ENCODE results near the gene ANGPTL4. TPM values are rescaled to one million over a fixed set of nuclear protein-coding genes. Genes with fewer than 3 reads are reported as not detected.
A peak's percentile ranks its signal among the peaks of the same experiment; 100 is the strongest.

The ANGPTL4 gene
- polyA plus RNA-seq, 4 donors: 1.6 to 5.0 (median 2.4) TPM

DNA sequence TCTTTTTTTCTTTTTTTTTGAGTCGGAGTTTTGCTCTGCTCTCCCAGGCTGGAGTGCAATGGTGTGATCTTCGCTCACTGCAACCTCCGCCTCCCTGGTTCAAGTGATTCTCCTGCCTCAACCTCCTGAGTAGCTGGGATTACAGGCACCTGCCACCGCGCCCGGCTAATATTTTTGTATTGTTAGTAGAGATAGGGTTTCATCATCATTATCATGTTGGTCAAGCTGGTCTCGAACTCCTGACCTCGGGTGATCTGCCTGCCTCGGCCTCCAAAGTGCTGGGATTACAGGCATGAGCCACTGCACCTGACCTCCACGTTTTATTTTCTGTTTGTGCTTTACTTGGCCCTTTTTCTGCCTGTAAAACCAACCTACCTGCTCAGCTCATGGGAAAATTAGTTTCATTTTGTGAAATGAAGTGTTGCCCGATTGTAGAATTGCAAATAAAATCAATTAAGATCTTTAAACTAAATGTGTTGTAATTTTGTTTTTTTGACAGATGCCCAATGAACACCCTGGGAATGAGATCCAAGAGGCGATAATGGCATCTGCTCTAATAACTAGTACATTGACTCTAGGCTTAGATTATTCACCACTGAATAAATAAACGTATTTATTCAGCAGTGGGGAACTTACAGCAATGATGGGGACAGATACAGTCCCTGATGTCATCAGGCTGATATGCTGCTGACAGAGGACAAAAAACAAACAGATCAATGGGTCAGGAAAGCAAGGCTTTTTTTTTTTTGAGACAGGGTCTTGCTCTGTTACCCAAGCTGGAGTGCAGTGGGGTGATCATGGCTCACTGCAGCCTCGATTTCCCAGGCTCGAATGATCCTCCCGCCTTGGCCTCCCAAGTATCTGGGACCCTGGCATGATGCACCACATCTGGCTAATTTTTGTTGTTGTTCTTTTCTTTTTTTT lies 24.0 kb downstream of the ANGPTL4 start:
- no peak for DNase-seq (ENCODE audit: low read depth in 4 of 4, low spot score in 3 of 4)

DNA sequence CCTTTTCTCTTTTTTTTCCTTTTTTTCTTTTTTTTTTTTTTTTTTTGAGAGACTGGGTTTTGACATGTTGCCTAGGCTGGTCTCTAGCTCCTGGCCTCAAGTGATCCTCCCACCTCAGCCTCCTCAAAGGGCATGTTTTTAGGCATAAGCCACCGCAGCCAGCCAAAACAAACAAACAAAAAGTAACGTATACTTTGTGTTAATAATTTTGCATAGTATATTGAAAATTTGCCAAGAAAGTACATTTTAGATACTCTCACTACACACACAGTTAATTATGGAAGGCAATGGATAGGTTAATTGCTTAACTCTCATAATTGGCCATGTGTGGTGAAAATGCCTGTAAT lies 24.6 kb downstream of the ANGPTL4 start:
- DNase-seq (ENCODE audit: low read depth in 4 of 4, low spot score in 3 of 4): no peak

GRCh38 chr19:8389891-8390616 lies 26.1 kb downstream of the ANGPTL4 start, which contains the start of gene RAB11B:
TSS of gene RAB11B (plus strand) at chr19:8390360. CDS start at chr19:8390417, 57 bp downstream.
- DNase-seq (ENCODE audit: low read depth in 4 of 4, low spot score in 3 of 4): peak; percentile 96 to 99 (median 99)

DNA sequence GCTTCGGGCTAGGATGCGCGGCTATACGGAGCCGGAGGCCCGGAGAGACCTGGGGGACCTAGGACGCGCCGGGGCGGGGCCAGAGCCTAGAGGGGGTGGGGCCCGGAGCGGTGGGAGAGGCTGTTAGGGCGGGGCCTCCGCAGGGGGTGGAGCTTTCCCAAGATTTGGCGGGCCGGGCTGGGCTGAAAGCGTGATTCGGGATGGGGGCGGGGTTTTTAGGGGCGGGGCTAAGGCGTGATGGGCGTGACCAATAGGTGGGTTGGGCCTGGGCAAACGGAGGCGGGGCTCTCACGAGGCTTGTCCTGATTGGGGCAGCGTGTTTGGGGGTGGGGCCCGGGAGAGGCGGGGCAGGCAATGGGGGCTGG lies 26.6 kb downstream of the ANGPTL4 start:
- DNase-seq (ENCODE audit: low read depth in 4 of 4, low spot score in 3 of 4): peak; percentile 78 to 83 (median 80)

GRCh38 chr19:8391198-8392016 lies 27.5 kb downstream of the ANGPTL4 start:
- no peak for DNase-seq (ENCODE audit: low read depth in 4 of 4, low spot score in 3 of 4)

DNA sequence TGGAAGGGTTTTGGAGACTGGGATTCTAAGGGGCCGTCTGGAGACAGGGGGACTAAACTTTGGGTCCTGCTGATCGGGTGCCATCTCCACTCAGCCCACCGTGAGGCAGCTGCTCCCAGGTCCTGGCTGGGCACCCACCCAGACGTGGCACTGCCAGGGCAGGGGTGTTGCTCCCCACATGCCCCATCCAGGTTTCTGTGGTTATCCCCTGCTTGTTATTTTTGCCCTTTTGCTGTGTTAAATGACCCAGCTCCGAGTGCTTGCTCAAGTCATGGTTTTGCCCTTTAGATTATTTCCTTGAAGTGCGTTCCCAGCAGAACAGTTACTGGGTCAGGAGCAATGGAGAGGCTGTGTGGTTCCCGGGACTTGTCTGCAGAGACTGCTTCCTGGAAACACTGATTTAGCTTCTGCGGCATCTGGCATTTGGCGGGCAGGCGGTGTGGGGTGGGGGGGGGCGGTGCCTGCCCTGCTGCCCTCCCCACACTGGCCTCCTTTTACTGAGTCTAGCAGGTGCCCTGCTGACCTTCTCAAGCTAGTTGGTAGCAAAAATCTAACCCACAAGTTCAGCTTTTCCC lies 28.1 kb downstream of the ANGPTL4 start:
- DNase-seq (ENCODE audit: low read depth in 4 of 4, low spot score in 3 of 4): no peak

DNA sequence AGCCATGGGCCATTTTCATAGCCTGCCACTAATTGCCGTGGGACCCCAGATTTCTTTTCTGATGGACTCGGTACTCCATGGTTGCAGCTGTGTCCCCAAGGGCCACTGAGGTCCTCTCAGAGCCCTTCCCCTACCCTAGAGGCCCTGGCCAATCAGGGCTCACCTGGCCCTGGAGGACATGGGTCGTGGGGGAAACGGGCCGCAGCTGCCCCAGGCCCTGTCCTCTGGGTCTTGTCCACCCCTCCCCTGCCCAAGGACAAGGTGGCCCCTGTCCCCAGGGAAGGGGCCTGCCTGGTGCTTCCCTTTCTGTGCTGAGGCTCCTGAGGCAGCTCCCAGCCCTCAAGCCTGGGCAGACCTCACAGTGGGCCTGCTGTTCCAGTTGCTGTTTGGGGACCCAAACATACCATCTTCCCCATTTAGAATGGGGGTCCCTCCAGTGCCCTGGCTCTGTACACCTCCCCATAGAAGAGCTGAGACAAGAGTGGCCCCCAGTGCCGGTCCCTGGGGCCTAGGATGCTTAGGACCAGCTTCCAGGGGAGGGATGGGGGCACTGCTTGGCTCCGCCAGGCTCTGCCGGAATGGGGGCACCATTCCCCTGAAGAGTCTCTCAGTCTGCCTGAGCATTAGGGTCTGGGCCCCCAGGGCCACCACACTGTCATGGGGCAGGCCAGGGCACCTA lies 29.4 kb downstream of the ANGPTL4 start:
- no peak for DNase-seq (ENCODE audit: low read depth in 4 of 4, low spot score in 3 of 4)

GRCh38 chr19:8393871-8394250 lies 29.9 kb downstream of the ANGPTL4 start:
- DNase-seq (ENCODE audit: low read depth in 4 of 4, low spot score in 3 of 4): no peak

DNA sequence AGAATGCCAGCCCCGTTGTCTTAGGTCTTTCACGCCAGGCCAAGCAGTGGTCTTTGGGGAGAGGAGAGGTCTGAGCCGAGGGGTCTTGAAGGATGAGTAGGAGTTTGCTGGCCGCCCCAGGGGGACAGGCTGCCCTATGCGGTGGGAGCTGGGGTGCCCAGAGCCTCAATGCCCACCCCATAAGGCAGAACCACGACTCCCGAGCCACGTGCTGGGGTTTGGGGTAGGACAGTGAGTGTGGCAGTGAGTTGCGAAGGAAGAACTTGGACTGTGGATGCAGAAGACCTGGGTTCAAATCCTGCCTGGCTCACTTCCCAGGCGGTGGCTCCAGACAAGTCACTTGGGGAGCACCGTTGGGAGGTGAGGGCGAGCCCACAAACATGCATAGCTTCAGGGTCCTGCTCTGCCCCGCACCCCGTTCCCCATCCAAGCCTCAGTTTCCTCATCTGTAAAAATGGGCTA lies 31.7 kb downstream of the ANGPTL4 start:
- DNase-seq (ENCODE audit: low read depth in 4 of 4, low spot score in 3 of 4): no peak

DNA sequence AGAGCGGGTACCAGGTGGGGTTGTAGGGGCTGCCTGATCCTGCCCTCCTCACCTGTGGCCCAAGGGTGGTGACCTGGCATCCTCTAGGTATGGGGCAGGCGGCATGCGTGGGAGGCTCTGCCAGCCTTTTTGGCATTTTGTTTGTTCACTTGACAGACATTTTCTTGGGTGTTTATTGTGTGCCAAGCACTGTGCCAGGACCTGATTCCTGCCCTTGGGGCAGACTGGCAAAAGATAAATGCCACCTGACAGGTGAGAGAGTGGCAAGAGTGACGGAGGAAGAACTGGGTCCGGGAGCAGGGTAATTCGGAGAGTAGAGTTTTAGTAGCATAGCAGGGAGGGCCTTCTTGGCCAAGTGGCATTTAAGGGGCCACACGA lies 32.2 kb downstream of the ANGPTL4 start:
- no peak for DNase-seq (ENCODE audit: low read depth in 4 of 4, low spot score in 3 of 4)

DNA sequence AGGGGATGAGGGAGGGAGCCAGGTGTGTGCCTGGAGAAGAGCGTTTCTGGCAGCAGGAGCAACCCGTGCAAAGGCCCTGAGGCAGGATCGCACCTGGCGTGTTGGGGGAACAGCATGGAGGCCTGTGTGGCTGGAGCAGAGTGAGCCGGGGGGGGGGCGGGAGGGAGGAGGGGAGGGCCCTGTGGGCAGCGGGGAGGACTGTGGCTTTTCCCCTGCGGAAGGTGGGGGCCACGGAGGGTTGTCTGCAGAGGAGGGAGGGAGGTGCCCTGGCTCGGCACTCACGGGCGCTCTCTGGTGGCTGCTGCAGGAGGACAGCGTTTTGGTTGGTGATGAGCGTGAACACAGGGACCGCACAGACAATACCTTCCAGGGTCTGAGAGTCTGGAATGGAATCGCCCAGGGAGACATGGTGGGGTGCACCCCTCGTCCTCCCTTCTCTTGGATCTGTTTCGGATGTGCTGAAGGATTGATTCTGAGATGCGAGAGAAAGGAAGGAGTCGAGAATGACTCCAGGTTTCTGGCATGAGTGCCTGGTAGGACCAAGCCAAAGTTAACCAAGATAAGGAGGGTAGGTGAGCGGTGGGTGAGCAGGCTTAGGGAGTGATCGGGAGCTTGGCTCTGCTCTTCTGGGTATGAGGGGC lies 32.7 kb downstream of the ANGPTL4 start:
- DNase-seq (ENCODE audit: low read depth in 4 of 4, low spot score in 3 of 4): no peak

DNA sequence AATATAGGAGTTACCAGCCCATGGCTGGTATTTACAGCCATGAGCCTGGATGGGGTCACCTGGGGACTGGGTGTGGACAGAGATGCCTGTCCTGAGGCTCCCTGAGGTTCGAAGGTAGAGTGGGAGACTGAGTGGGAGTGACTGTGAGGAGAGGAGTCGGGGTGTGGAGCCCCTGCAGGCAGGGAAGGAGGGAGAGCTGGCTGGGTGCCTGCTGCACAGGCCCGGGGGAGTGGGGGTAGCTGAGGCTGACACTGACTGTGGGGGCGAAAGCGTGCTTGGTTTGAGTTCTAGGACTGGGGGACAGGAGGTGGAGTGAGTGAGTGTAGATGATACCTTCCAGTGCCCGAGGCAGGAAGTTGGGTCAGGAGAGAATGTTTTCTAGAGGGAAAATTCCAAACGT lies 33.3 kb downstream of the ANGPTL4 start:
- DNase-seq (ENCODE audit: low read depth in 4 of 4, low spot score in 3 of 4): no peak

GRCh38 chr19:8397746-8398310 lies 33.9 kb downstream of the ANGPTL4 start:
- DNase-seq (ENCODE audit: low read depth in 4 of 4, low spot score in 3 of 4): no peak

GRCh38 chr19:8398311-8398771 lies 34.4 kb downstream of the ANGPTL4 start:
- peak in 1 of 4 donors; percentile 46 for DNase-seq (ENCODE audit: low read depth in 4 of 4, low spot score in 3 of 4)

DNA sequence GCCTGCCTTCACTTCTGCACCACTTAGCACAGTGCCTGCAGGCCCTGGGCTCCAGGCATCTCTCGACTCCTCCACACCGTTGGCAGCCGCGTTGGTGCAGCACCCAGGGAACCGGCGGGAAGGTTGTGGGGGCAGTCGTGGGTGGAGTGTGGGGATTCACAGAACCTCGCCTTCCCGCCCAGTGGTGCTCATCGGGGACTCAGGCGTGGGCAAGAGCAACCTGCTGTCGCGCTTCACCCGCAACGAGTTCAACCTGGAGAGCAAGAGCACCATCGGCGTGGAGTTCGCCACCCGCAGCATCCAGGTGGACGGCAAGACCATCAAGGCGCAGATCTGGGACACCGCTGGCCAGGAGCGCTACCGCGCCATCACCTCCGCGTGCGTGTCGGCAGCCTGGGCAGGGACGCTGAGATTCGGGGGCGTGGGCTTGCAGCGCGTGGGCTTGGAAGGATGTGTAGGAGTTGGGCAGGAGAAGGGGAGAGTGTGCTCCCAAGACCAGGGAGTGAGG lies 35.8 kb downstream of the ANGPTL4 start:
- no peak for DNase-seq (ENCODE audit: low read depth in 4 of 4, low spot score in 3 of 4)

DNA sequence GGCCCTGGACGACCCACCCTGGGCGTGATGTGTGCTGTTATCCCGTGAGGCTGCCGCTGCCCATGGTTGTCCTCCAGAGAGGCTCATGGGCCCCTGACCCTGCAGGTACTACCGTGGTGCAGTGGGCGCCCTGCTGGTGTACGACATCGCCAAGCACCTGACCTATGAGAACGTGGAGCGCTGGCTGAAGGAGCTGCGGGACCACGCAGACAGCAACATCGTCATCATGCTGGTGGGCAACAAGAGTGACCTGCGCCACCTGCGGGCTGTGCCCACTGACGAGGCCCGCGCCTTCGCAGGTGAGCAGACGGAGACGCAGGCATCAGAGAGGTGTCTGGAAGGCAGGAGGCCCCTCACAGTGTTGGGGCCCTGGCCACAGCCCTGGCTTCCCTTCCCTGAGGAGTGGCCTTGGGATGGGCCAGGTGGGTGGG lies 38.0 kb downstream of the ANGPTL4 start:
- DNase-seq (ENCODE audit: low read depth in 4 of 4, low spot score in 3 of 4): no peak

- DNase-seq (ENCODE audit: low read depth in 4 of 4, low spot score in 3 of 4): no peak
These were observed 39.3 kb downstream of the ANGPTL4 start for GRCh38 chr19:8403098-8403819.

DNA sequence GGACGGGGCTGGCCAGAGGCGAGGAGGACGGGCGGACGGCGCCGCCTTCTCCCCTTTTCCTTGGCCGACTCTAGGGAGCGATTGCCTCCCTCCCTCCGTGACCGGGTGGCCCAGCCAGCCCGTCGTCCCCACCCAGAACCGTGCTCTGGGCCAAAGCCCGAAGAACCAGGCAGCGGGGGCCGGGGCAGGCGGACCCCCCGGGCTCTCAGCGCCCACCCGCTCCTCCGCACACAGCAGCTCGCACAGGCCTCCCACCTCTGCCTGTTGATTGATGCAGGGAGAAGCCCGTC lies 39.8 kb downstream of the ANGPTL4 start:
- DNase-seq (ENCODE audit: low read depth in 4 of 4, low spot score in 3 of 4): no peak
